ENCODE measurements around the gene PAPPA.

GRCh38 chr9:116250891-116251290 is 97.3 kb downstream of the PAPPA start:
- TF ChIP-seq CTCF (IDR thresholded peaks at IDR 0.05) (no peak), POLR2A (IDR thresholded peaks at IDR 0.05) (no peak)

Data from adrenal gland (tissue), 5 donors.